Stomach (tissue), 4 donors: ENCODE data around the gene C22orf42.
"Not testable (repeated sequence)": the region's sequence is repeated elsewhere in the genome, so short reads cannot be mapped to it uniquely, and the experiment has no call there.

Experiments used
- EP300 ChIP-seq: sonication (generic); formaldehyde crosslinking; IDR thresholded peaks from one replicate; pipeline ENCODE4 v1.6.1; 2017; ENCODE audit warnings: antibody characterized with exemption
- POLR2AphosphoS5 ChIP-seq, 3 donors: sonication (generic); formaldehyde crosslinking; IDR thresholded peaks; one replicate each; pipeline ENCODE4 v1.6.1; 2016; ENCODE audit warnings: antibody characterized with exemption in 3 of 3

DNA sequence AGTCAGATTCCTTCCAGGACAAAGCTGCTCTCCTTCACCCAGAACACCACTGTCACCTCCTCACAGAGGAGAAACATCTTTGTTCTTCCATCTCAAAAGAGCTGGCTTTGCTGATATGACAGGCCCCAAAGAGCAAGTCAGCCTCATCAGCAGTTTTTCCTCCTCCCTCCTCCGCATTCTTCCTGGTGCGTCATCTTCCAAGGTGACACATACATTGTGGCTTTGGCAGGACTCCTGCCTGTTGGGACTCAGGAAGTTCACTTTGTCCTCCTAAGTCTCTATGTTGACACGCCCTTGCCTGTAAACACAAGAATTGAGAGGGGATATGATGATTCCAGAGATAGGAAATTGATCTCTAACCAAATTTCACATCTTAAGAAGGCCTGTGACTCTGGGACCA, 23.1 kb downstream of the C22orf42 start:
- peak in 1 of 3 donors; percentile 13 for TF ChIP-seq POLR2AphosphoS5 (IDR thresholded peaks at IDR 0.05)
- not testable (repeated sequence) for TF ChIP-seq EP300
